Activated CD8-positive, alpha-beta memory T cell treated with anti-CD3 and anti-CD28 coated beads for 24 hours (primary cell): ENCODE measurements around the gene PLAC1.

Experiments used
- DNase-seq: peaks from one replicate; pipeline ENCODE4 v3.0.0-alpha.2; 2020

PLAC1 gene

DNA sequence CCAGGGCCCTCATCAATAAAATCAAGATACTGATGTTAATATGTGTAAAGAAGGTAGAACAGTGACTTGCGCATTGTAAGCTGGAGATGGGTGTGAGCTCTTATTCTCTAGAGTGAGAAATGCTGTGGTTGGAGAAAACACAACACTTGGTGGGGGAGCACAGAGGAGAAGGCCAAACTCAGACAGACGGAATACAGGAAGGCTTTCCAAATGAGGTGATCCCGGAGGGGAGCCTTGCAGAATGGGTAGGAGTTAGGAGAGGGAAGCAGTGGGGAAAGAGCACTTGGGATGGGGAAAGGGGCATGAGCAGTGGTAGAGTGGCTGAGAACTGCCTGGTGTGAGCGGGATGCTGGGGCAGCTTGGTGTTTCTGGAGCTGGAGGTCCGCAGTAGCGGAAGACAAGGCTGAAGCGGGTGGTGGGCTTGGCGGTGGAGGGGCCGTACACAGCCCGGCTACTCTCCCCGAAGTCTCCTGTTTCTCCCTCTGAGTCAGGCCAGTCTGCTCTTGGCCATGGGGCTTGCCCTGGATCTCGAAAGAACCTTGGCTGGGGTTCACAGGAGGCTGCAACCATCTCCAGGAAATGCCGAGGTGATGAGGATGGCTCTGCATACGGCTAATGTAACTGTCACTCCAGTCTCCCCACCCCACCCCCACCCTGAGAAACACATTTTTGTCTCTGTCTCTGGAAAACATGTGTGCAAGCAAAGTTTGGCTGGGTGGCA is 11.3 kb upstream of the PLAC1 start:
- no peak for DNase-seq

DNA sequence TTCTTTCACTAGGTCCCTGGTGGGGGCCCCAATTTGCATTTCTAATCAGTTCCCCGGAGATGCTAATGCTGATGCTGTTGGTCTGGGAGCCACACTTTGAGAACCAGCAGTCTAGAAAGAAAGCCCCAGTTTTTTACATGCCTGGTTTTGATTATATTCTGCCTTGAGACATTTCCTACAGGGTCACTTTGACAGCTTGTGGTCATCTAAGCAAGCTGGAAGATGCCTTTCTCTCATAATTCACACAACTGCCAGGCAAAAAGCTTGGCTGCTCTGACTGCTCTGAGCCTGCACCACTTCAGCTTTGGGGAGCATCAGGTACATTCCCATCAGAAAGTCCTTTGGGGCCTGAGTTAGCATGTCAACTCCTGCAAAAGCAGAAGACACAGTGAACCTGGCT is 5.9 kb upstream of the PLAC1 start:
- no peak for DNase-seq

DNA sequence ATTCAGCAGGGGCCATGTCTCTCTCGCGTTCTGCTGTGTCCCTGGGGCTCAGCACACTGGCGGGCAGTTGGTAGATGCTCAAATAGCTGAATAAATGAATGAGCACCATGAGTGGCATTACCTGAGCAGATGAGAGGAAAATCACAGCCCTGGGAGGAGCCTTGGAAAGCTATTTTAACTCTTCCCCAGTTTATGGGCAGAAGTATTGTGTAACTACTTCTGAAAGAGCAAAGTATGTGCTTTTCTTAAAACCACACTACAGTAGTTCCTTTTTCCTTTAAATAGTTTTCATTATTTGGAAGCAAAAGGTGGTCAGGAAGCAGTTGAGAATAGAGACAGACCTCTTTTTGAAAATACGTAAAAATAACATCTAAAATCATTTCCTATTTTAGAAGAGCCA is 3.0 kb upstream of the PLAC1 start:
- no peak for DNase-seq

DNA sequence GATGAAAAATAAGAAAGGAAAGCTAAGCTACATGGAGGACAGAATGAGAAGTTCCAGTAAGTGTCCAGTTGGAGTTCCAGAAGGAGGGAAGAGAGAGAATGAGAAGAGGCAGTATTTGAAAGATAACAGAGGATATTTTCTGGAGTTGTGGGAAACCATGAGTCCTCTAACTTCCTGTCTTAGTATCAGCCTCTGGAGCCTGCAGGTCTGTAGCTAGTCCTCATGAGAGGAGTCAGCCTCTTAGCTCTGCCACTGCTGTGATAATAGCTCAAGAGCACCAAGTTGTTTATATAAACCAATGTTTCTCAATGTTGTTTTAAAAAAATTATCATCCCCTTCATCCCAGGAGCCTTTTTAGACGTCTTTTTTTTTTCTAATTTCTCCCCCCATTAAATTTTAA is 2.4 kb upstream of the PLAC1 start:
- DNase-seq: no peak

DNA sequence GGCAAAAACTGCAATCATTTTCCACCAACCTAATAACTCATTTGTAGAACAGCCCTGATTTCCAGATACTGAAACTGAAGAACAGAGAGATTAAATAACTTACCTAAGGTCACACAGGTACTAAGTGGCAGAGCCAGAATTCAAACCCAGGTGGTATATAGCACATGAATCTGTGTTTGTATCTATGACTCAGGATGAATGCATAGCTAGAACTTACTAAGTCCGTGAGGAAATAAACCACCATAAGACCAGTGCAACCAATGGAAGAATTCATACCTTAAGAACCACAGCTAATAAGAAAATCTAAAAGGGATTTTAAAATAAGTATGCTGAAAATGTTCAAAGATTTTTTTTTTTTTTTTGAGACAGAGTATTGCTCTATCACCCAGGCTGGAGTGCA is 1.5 kb upstream of the PLAC1 start:
- DNase-seq: no peak

DNA sequence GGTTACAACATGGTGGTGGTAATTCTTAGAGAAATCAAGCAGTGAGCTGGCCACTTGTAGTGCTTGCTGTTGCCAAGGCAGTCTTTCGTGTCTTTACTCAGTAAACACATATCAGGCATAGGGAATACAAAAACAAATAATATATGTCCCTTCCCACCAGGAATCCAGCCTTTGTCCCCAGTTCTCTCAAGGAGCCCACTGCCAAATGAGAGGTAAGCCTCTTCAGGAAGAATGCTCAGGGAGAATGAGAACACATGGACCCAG is 421 bp upstream of the PLAC1 start:
- no peak for DNase-seq

DNA sequence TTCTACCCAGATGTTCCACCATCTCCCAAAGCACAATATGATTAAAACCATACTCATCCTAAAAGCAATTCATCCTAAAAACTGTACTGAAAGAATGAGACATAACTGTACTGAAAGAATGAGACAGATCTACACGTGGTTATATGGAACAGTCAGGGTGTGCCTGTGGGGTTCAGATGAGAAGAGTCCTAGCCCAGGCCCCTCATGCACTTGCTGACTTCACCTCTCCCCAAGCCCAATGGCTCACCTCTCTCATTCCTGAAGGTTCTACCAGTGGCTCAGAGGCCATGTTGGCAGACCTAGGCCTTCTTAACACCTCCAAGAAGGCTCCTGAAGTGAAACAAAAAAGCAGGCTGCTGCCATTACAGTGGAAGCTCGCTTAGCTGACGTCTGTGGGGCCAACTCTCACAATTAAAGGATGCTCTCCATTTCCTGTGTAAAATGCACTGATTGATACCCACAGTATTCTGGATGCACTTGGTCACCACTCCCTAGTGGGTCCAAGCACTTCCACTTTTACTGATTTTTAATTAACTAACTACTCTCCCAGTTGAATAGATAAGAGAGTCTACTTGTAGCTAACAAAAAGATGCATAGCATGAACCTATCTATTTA is 3.8 kb downstream of the PLAC1 start:
- peak; percentile 56 for DNase-seq

DNA sequence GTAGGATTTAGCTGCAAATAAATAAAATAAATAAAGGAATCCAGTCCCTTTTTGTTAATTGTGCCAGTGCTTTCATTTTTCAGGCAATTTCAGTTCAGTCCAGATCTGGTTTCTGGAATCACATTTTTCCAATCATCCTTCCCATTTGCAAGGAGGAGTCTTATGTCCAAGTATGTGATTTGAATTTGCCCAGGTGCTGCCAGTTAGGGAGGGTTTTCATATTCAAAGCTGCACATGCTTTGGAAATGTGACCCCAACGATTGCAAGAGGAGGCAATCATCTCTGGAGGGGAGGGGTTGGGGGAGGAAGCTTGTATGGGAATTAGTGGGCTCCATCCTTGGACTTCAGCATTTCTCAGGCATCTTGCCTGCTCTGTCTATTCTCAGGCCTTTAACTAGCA is 4.4 kb downstream of the PLAC1 start:
- no peak for DNase-seq

DNA sequence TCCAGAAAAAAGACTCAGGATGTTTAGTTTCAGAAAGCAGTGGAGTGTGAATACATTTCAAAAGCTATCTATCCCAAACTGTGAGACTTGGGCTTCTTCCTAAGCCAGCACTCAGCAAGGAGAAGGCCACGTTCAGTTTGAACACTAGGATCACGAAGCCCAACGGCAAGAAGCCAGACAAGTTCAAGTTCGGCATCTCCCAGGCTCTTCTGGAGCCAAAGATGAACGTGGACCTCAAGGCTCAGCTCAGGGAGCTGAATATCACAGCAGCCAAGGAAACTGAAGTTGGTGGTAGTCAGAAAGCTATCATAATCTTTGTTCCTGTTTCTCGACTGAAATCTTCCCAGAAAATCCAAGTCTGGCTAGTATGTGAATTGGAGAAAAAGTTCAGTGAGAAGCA is 7.6 kb downstream of the PLAC1 start:
- DNase-seq: no peak

DNA sequence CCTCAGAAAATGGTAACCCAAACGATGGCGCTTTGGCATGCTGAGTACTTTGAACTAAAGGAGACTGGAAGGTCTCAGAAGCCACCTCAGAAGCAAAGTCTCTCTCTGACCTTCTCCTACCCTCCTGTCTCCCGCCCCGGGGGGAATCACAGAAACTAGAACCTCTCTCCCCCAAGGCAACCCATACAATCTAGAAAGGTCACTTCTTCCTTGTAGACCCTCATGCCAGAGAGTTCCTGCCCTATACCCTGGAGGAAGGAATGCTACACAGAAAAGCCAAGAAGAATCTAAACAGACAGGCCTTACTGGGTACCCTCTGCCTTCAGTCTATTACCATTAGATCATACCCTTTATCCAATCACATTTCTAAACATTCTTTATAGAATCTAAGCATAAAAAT is 8.5 kb downstream of the PLAC1 start:
- DNase-seq: no peak

DNA sequence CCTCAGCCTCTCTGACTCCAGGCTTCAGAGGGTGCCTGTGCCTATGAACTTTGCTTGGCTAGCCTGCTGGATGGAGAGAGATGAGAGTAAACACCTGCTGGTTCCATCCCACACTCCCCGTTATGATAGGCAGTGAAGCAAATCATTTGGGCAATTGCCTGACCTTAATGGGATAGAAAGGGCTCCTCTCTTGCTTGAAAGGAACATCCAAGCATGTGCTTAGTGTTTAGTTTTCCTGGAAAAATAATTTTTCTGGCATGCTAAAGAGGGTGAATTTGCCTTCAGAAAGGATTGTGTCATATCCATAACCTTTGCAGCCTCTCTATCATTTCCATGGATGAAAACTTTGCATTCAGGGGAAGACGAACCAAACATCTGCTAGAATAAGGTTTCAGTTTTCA is 10.8 kb downstream of the PLAC1 start:
- DNase-seq: no peak

DNA sequence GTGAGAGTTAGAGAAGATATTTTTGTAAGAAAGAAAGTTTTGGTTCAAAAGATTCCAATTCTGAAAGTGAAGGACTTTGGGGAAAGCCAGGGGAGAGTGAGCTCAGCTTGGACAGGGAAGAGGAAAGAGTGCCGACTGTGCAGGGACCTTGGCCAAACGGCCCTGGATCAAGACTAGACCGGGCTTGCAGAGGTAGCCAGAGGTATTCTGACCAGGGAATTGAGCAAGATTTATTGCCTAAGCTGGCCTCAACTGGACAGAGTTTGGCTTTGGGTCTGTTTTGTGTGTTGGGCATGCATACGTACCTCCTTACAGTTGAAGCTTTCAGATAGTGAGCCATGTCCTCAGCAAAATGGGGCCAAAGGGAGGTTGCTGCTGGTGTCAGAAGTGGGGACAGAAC is 11.6 kb downstream of the PLAC1 start:
- no peak for DNase-seq

DNA sequence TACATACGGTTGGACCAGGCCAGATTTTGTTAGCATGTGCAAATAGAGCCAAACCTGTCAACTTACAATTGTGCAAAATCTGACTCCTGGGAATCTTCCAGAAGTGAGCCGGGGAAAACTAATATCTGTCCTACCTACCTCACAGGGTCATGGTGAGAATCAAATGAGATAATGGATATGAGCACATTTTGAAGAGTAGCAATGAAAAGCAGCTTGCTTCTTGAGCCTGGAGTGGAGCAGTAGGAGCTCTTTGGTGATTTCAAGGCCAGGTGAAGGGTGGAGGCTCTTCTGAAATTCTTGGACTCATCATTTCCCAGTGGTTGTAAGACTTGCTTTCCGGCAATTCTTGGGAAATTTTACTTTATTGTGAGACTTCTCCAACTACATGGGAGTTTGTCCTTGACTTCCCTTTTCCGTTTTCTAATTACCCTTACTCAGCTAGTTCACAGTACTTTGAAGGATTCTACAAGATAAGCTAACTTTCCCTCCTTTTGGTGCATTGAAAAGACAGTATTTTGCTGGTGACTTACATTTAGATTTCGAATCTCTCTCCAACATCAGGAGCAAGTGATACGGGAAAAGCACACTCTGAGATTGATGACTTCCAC is 12.2 kb downstream of the PLAC1 start:
- DNase-seq: no peak

DNA sequence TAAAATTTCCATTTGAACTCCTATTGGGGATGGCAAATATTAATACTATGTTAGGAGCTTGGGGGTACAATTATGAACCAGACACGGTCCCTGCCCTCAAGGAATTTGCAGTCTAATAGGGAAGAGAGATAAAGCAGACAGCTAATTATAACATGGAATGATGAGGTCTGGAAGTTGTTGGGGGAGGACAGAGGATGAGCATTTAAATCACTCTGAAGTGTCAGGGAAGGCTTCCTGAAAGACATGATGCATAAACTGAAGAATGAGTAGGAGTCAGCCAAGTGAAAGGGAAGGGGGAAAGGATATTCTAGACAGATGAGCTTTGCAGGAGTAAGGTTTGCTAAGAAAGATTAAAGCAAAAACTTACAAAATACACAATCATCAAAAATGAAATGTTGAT is 15.9 kb downstream of the PLAC1 start:
- no peak for DNase-seq

DNA sequence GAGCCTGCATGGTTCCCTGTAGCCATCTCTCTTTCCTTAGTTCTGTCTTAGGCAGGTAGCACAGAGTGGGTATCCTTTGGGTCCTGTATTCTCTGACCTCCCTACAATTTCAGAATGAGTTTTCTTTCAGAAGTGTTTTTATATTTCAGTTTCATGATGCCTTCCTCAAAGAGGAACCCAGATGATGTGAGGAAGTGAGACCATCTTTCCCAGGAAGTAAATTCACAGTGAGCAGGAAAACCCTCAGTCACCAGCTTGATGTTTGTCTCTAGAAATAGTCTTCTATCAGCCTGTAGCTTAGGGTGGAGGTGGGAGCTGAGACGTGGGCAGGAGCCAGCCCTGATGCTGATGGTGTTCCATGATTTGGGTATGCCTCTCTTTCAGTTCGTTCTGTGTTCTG is 16.9 kb downstream of the PLAC1 start:
- DNase-seq: no peak

DNA sequence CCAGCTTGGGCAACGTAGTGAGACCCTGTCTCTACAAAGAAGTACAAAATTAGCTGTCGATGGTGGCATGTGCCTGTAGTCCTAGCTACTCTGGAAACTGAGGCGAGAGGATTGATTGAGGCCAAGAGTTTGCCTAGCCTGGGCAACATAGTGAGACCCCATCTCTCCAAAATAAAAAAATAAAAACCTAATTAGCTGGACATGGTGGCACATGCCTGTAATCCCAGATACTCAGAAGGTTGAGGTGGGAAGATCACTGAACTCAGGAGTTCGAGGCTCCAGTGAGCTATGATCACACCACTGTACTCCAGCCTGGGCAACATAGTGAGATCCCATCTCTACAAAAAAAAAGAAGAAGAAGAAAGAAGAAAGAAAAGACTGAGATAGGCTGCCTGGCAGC is 17.4 kb downstream of the PLAC1 start:
- DNase-seq: no peak

DNA sequence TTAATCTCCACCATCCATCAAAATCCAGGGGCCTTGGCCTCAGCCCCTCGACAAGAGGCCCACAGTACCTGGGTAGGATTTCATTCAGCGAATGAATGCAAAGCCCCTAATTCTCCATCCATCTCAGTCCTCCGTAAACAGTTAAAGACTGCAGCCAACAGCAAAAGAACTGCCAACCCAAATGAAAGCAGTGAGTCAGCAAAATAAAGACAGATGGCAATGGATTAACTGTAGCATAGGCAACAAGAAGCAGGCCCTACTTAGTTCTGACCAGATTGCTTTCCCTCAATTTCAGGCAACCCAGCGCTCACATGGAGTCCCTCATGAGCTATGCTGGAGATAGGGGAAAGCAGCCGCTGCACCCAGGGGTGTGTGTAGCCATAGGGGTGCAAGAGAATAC is 21.4 kb downstream of the PLAC1 start:
- DNase-seq: no peak

DNA sequence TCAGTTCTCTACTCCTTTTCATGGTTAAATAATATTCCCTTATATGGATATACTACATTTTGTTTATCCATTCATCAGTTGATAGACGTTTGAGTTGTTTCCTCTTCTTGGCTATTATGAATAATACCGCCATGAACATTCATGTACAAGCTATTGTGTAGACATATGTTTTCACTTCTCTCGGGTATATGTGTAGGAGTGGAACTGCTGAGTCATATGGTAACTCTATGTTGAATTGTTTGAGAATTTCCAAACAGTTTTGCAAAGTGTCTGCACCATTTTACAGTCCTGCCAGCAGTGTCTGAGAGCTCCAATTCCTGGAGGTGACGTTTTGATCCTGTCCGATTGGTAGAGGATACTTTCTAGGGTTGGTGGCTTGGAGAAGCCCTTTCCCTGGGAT is 23.6 kb downstream of the PLAC1 start:
- no peak for DNase-seq

DNA sequence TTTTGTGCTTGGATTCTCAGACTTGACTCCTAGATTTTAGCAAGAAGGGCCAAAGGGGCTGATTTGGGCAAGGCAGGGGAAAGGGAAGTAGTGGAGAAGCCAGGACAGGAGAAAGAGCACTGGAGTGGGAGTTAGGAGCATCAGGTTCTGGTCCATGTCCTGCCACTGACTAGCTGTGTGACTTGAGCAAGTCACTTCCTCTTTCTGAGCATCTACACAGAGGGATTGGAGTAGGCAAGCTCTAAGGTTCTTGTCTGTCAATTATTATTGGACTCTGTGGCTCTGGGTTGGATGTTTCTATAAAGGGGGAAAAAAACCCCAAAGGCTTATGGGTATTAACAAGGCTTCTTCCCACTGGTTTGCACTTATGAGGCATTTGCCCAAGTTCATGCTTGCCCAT is 24.4 kb downstream of the PLAC1 start:
- no peak for DNase-seq

DNA sequence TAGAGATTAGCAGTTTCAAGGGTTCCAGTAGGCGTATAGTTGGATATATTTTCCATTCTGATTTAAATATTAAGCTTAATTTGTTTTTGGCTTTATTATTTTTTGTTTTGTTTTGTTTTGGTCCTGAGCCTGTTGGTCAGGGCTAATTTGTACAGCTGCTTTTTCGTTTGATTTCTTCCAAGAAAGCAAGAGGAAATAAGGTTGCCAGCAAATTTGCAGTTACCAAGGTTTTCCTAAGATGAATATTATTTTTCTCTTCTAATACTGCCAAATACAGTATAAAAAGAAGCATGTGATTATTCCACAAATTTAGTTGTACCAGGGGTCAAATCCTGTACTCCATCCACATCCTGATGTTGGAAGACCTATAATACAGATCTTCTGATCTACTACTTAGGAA is 24.9 kb downstream of the PLAC1 start:
- DNase-seq: no peak

DNA sequence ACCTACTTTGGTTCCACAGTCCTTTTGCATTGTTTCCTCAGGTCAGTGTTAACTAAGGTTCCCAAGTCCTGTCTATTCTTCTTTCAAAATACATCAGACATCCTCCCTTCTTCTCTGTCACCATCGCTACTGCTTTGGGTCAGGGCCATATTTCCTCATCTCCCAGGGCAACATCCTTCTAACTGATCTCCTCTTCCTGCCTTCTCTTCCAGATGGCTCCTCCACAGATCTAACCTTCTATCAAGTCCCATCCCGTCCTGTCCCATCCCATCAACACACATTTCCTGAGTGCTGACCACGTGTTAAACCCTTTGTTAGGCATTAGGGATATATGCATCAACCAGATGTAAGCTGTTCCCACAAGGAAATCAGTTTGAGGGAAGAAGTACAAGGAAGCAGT is 25.9 kb downstream of the PLAC1 start:
- DNase-seq: no peak

DNA sequence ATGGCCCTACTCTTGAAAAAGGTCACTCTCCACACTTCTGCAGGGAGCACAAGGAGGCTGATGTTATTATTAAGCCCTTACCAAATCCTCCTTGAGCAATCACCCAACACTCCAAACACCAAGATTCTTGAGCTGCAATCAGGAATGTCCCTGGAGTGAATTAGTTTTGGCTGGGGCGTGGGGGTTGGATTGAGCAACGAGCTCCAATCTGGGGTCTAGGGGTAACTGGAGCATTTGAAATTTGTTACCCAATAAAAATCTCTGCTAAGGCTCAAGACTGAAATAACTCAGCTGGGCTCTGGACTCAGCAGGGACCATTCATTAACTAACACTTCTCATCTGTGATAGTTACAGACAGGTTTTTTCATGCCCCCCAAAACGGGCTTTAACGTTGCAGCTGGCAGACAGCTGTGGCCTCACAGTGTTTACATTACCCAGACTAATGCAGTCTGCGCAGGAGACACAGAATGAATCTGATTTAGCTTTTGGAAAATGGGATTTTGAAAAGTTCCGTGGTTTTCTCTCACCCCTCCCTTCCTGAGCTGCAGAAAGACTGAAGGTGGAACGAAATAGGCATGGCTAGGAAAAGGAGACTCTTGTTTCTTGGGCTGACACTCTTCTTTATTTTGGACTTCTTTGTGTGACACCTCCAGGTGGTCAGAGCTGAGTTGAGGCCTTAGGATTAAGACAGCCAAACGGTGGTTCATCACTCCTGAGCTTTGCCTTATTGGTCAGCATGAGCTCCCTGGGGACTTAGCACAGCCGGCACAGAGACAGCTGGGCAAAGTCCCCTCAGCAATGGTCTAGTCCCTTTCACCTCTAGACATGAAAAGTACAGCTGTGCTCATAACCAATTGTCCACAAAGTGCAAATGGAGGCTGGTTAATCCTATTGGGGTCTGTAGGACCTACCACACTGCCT is 26.6 kb downstream of the PLAC1 start:
- no peak for DNase-seq

DNA sequence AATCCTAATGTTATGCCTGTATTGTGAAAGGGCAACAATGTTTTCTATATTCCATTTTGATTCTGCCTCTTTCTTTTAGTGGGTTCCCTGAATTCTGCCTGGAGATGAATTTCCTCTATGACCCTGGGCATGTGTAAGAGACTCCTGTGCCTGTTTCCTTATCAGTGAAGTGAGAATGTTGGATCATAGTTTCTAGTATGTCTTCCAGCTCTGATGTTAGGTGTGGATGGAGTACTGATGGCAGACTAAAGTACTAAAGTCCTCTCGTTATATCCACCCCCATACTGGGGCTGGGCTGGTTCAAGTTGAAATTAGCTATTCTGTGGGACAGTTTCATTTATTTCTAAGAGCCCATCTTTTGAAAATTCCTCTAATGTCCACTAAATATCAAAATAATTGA is 29.6 kb downstream of the PLAC1 start:
- no peak for DNase-seq

DNA sequence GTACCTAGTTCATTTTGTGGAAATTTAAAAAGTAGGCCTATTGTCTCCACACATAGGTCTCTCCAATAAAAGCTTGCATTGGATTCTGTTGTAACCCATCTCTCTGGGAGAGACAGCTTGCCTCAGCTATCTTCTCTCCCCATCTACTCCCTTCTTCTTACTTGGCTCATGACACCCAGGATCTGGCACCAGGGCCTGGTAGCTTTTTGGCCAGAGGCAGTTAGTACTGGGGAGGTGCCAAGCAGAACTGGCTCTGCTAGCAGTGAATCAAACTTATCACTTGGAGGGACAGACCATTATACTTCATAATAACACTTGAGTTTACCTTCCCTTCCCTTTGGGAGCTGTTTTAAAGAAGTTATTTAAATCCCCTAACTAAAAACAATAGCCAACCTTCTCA is 31.8 kb downstream of the PLAC1 start:
- no peak for DNase-seq
